SK-N-MC (cell line): ENCODE results near the gene SSTR4.

Experiments used
- EZH2 ChIP-seq: fragments of 200-600 bp; sonication (generic); IDR thresholded peaks from one replicate; pipeline ENCODE4 v1.6.1; 2017; ENCODE audit warnings: antibody characterized with exemption
- POLR2AphosphoS5 ChIP-seq: IDR thresholded peaks from 2 replicates; pipeline ENCODE4 v1.6.1; 2012; ENCODE audit warnings: mild to moderate bottlenecking, low read depth, low read length, borderline replicate concordance

GRCh38 chr20:23082846-23083552 is 47.9 kb downstream of the SSTR4 start:
- TF ChIP-seq POLR2AphosphoS5 (no peak), EZH2 (no peak)
